Lung (tissue), 12 donors: ENCODE results near the gene ANKRD13D. TPM values are rescaled to one million over a fixed set of nuclear protein-coding genes. Genes with fewer than 3 reads are reported as not detected.

Experiments used
- ATAC-seq: fragments of 200-7000 bp; cut with Tn5 transposase; one replicate; pipeline ENCODE4 v1.9.1; 2020; ENCODE audit warnings: moderate number of reproducible peaks; ENCODE audit not compliant: insufficient read depth, low FRiP score
- DNase-seq, 3 donors: peaks; one replicate each; pipeline ENCODE4 v3.0.0-alpha.2; 2013 to 2017
- H3K27ac ChIP-seq, 2 donors: one replicate each; pipeline ENCODE4 v1.5.1; 2013; ENCODE audit warnings: mild to moderate bottlenecking in 2 of 2, moderate library complexity in 2 of 2, control low read depth in 1 of 2, inconsistent platforms in 1 of 2, low read depth in 1 of 2, low read length in 1 of 2
- H3K27me3 ChIP-seq, 3 donors: one replicate each; pipeline ENCODE4 v1.5.1; 2013; ENCODE audit warnings: low read length in 2 of 3; ENCODE audit not compliant: control insufficient read depth in 3 of 3, insufficient read depth in 3 of 3
- H3K36me3 ChIP-seq, 4 donors: one replicate each; pipeline ENCODE4 v1.5.1; 2013; ENCODE audit warnings: low read length in 4 of 4, mild to moderate bottlenecking in 1 of 4, moderate library complexity in 1 of 4; ENCODE audit not compliant: control insufficient read depth in 4 of 4, insufficient read depth in 4 of 4
- H3K4me1 ChIP-seq, 5 donors: one replicate each; pipeline ENCODE4 v1.5.1; 2013; ENCODE audit warnings: low read length in 5 of 5, mild to moderate bottlenecking in 2 of 5, moderate library complexity in 1 of 5; ENCODE audit not compliant: control insufficient read depth in 5 of 5, insufficient read depth in 5 of 5
- H3K4me3 ChIP-seq: one replicate; pipeline ENCODE4 v1.5.1; 2013; ENCODE audit warnings: mild to moderate bottlenecking, control low read depth, moderate library complexity
- H3K9ac ChIP-seq, 2 donors: one replicate each; pipeline ENCODE4 v1.5.1; 2013; ENCODE audit warnings: low read length in 2 of 2, control low read depth in 1 of 2; ENCODE audit not compliant: insufficient read depth in 1 of 2
- H3K9me3 ChIP-seq, 4 donors: one replicate each; pipeline ENCODE4 v1.5.1; 2013; ENCODE audit warnings: low read length in 3 of 4, mild to moderate bottlenecking in 1 of 4, moderate library complexity in 1 of 4; ENCODE audit not compliant: control insufficient read depth in 4 of 4, insufficient read depth in 3 of 4
- CTCF ChIP-seq: IDR thresholded peaks from 2 replicates; pipeline ENCODE4 v1.5.1; 2012; ENCODE audit warnings: mild to moderate bottlenecking; ENCODE audit errors: control extremely low read depth, extremely low read depth
- WGBS, 2 donors: extraction: QIAGEN DNeasy Blood & Tissue Kit; methylation state at CpG; one replicate each; pipeline ENCODE4 v1.1.7; 2013; 5-methylcytosine and 5-hydroxymethylcytosine counted together
- polyA plus RNA-seq, 2 donors: library from polyadenylated mRNA; stranded (reverse); fragments of 200-250 nt; gene quantifications; one replicate each; pipeline ENCODE4 v1.2.1, GENCODE V29; 2013
- total RNA-seq, 2 donors: library from RNA; depleted of rRNA in 1 of 2; stranded (reverse); fragments of >200 nt in 1 of 2; gene quantifications; one replicate each; pipeline ENCODE4 v1.2.1, GENCODE V29; 2014 to 2021
- donor health status: control.
- donor health status: control.
- donor health status: Bipolar disorder and iron deficiency.
- donor health status: healthy.
- donor health status: DM: yes; HTN: yes; CAD: no.

The ANKRD13D gene
- total and polyA plus RNA-seq, 4 donors, result 35.9 to 86.2 (median 60.5) TPM

GRCh38 chr11:67276781-67277230 lies 12.3 kb upstream of the ANKRD13D start:
- H3K9me3 ChIP-seq, result no peaks in the 10 kb centered on the region
- H3K27me3 ChIP-seq, result no peaks in the 10 kb centered on the region
- peaks cover 9 to 64% (median 26%) of the 10 kb centered on the region in 5 donors for H3K4me1 ChIP-seq
- peak overlapping the region in 1 of 2 donors; percentile 40 for H3K9ac ChIP-seq
- ATAC-seq (no peak), DNase-seq (peak; percentile 26 to 46 (median 44))
- H3K4me3 ChIP-seq, result no peak overlapping the region
- peaks cover 0 to 35% (median 21%) of the 10 kb centered on the region in 4 donors for H3K36me3 ChIP-seq
- 7 to 24% methylated on average over 14 to 16 of the region's 16 CpGs for WGBS, 2 donors
- TF ChIP-seq CTCF, result no peak
- H3K27ac ChIP-seq, result peak overlapping the region; percentile 86 to 97

- H3K4me1 ChIP-seq, result peaks cover 9 to 58% (median 21%) of the 10 kb centered on the region in 5 donors
- H3K27ac ChIP-seq, result peak overlapping the region; percentile 86 to 97
- ATAC-seq, result peak; percentile 91
- H3K4me3 ChIP-seq, result no peak overlapping the region
- H3K27me3 ChIP-seq, result no peaks in the 10 kb centered on the region
- H3K9me3 ChIP-seq, result no peaks in the 10 kb centered on the region
- peaks cover 0 to 37% (median 22%) of the 10 kb centered on the region in 4 donors for H3K36me3 ChIP-seq
- 5 to 17% methylated on average over 23 to 24 of the region's 24 CpGs for WGBS, 2 donors
- H3K9ac ChIP-seq, result peak overlapping the region; percentile 25 to 76
- DNase-seq, result peak; percentile 89 to 92 (median 89)
- TF ChIP-seq CTCF, result no peak
Observed at GRCh38 chr11:67277231-67277961, 11.7 kb upstream of the ANKRD13D start.

GRCh38 chr11:67278135-67278938 lies 10.8 kb upstream of the ANKRD13D start:
- WGBS, 2 donors, result 56 to 80% methylated on average over 14 of the region's 14 CpGs

More at GRCh38 chr11:67278135-67278938, 10.8 kb upstream of the ANKRD13D start:
- H3K9ac ChIP-seq, result peak overlapping the region in 1 of 2 donors; percentile 76
- DNase-seq (no peak), ATAC-seq (no peak)
- peaks cover 9 to 54% (median 21%) of the 10 kb centered on the region in 5 donors for H3K4me1 ChIP-seq
- peak overlapping the region; percentile 70 to 97 for H3K27ac ChIP-seq
- TF ChIP-seq CTCF, result no peak
- H3K36me3 ChIP-seq, result peaks cover 0 to 46% (median 29%) of the 10 kb centered on the region in 4 donors
- H3K9me3 ChIP-seq, result no peaks in the 10 kb centered on the region
- H3K4me3 ChIP-seq, result no peak overlapping the region
- no peaks in the 10 kb centered on the region for H3K27me3 ChIP-seq
